ENCODE data around the gene STARD6. TPM values are rescaled to one million over a fixed set of nuclear protein-coding genes. Genes with fewer than 3 reads are reported as not detected.

STARD6 gene
- total and polyA plus RNA-seq, 2 experiments from 2014 or later, result not detected

DNA sequence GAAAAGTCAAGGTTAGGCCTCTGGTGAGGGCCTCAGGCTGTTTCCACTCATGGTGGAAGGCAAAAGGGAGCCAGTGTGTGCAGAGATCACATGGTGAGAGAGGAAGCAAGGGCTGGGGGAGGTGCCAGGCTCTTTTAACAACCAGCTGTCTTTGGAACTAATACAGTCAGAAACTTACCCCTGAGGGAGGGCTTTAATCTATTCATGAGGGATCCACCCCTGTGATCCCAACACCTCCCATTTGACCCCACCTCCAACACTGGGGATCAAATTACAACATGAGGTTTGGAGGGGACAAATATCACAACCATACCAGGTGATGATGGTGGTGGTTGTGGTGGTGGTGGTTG lies 77.5 kb downstream of the STARD6 start:
- H3K4me2 ChIP-seq, result no peak overlapping the region
- H3K4me3 ChIP-seq, result no peak overlapping the region
- peak overlapping the region; percentile 56 for H3K27ac Mint-ChIP-seq
- peaks cover 22% of the 10 kb centered on the region; the same call in 1 of the 2 replicates for H3K36me3 ChIP-seq (ENCODE audit: insufficient read depth)
- DNase-seq (ENCODE audit: low spot score), result peak; percentile 61
- H4K20me1 ChIP-seq (replicated peaks; ENCODE audit: insufficient read depth), result no peaks in the 10 kb centered on the region; the same call in 1 of the 2 replicates
- no peaks in the 10 kb centered on the region for H3K9me3 Mint-ChIP-seq
- H2AFZ ChIP-seq, result no peak overlapping the region
- H3F3A ChIP-seq (replicated peaks; ENCODE audit: low read depth), result no peaks in the 10 kb centered on the region
- TF ChIP-seq ZNF331 (CRISPR knock-in tag; IDR thresholded peaks at IDR 0.05; ENCODE audit: low read depth) (no peak), ZNF114 (CRISPR knock-in tag; IDR thresholded peaks at IDR 0.05) (no peak), CREB1 (CRISPR knock-in tag; IDR thresholded peaks at IDR 0.05; ENCODE audit: low read depth) (no peak), EZH2phosphoT487 (IDR thresholded peaks at IDR 0.05; ENCODE audit: unreplicated experiment) (no peak), EZH2 (IDR thresholded peaks at IDR 0.05; ENCODE audit: low read depth, unreplicated experiment) (no peak), STAT1 (IDR thresholded peaks at IDR 0.05; ENCODE audit: unreplicated experiment) (no peak)
- TF ChIP-seq, protein P1, sequence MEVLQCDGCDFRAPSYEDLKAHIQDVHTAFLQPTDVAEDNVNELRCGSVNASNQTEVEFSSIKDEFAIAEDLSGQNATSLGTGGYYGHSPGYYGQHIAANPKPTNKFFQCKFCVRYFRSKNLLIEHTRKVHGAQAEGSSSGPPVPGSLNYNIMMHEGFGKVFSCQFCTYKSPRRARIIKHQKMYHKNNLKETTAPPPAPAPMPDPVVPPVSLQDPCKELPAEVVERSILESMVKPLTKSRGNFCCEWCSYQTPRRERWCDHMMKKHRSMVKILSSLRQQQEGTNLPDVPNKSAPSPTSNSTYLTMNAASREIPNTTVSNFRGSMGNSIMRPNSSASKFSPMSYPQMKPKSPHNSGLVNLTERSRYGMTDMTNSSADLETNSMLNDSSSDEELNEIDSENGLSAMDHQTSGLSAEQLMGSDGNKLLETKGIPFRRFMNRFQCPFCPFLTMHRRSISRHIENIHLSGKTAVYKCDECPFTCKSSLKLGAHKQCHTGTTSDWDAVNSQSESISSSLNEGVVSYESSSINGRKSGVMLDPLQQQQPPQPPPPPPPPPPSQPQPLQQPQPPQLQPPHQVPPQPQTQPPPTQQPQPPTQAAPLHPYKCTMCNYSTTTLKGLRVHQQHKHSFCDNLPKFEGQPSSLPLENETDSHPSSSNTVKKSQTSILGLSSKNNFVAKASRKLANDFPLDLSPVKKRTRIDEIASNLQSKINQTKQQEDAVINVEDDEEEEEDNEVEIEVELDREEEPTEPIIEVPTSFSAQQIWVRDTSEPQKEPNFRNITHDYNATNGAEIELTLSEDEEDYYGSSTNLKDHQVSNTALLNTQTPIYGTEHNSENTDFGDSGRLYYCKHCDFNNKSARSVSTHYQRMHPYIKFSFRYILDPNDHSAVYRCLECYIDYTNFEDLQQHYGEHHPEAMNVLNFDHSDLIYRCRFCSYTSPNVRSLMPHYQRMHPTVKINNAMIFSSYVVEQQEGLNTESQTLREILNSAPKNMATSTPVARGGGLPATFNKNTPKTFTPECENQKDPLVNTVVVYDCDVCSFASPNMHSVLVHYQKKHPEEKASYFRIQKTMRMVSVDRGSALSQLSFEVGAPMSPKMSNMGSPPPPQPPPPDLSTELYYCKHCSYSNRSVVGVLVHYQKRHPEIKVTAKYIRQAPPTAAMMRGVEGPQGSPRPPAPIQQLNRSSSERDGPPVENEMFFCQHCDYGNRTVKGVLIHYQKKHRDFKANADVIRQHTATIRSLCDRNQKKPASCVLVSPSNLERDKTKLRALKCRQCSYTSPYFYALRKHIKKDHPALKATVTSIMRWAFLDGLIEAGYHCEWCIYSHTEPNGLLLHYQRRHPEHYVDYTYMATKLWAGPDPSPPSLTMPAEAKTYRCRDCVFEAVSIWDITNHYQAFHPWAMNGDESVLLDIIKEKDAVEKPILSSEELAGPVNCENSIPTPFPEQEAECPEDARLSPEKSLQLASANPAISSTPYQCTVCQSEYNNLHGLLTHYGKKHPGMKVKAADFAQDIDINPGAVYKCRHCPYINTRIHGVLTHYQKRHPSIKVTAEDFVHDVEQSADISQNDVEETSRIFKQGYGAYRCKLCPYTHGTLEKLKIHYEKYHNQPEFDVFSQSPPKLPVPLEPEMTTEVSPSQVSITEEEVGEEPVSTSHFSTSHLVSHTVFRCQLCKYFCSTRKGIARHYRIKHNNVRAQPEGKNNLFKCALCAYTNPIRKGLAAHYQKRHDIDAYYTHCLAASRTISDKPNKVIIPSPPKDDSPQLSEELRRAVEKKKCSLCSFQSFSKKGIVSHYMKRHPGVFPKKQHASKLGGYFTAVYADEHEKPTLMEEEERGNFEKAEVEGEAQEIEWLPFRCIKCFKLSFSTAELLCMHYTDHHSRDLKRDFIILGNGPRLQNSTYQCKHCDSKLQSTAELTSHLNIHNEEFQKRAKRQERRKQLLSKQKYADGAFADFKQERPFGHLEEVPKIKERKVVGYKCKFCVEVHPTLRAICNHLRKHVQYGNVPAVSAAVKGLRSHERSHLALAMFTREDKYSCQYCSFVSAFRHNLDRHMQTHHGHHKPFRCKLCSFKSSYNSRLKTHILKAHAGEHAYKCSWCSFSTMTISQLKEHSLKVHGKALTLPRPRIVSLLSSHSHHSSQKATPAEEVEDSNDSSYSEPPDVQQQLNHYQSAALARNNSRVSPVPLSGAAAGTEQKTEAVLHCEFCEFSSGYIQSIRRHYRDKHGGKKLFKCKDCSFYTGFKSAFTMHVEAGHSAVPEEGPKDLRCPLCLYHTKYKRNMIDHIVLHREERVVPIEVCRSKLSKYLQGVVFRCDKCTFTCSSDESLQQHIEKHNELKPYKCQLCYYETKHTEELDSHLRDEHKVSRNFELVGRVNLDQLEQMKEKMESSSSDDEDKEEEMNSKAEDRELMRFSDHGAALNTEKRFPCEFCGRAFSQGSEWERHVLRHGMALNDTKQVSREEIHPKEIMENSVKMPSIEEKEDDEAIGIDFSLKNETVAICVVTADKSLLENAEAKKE (CRISPR knock-in tag; IDR thresholded peaks at IDR 0.05), result no peak
- TF ChIP-seq, protein P2, sequence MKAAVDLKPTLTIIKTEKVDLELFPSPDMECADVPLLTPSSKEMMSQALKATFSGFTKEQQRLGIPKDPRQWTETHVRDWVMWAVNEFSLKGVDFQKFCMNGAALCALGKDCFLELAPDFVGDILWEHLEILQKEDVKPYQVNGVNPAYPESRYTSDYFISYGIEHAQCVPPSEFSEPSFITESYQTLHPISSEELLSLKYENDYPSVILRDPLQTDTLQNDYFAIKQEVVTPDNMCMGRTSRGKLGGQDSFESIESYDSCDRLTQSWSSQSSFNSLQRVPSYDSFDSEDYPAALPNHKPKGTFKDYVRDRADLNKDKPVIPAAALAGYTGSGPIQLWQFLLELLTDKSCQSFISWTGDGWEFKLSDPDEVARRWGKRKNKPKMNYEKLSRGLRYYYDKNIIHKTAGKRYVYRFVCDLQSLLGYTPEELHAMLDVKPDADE (IDR thresholded peaks at IDR 0.05), result no peak
- TF ChIP-seq, protein P3, sequence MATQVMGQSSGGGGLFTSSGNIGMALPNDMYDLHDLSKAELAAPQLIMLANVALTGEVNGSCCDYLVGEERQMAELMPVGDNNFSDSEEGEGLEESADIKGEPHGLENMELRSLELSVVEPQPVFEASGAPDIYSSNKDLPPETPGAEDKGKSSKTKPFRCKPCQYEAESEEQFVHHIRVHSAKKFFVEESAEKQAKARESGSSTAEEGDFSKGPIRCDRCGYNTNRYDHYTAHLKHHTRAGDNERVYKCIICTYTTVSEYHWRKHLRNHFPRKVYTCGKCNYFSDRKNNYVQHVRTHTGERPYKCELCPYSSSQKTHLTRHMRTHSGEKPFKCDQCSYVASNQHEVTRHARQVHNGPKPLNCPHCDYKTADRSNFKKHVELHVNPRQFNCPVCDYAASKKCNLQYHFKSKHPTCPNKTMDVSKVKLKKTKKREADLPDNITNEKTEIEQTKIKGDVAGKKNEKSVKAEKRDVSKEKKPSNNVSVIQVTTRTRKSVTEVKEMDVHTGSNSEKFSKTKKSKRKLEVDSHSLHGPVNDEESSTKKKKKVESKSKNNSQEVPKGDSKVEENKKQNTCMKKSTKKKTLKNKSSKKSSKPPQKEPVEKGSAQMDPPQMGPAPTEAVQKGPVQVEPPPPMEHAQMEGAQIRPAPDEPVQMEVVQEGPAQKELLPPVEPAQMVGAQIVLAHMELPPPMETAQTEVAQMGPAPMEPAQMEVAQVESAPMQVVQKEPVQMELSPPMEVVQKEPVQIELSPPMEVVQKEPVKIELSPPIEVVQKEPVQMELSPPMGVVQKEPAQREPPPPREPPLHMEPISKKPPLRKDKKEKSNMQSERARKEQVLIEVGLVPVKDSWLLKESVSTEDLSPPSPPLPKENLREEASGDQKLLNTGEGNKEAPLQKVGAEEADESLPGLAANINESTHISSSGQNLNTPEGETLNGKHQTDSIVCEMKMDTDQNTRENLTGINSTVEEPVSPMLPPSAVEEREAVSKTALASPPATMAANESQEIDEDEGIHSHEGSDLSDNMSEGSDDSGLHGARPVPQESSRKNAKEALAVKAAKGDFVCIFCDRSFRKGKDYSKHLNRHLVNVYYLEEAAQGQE (IDR thresholded peaks at IDR 0.05; ENCODE audit: unreplicated experiment), result no peak
- ATAC-seq, result peak; percentile 99
- H3K9me2 ChIP-seq (ENCODE audit: insufficient read depth), result no peaks in the 10 kb centered on the region
- H3K4me1 Mint-ChIP-seq, result peaks cover 10% of the 10 kb centered on the region
- no peaks in the 10 kb centered on the region for H3K27me3 ChIP-seq (ENCODE audit: insufficient read depth)
- peaks cover 6% of the 10 kb centered on the region; the same call in 1 of the 2 replicates for H3K4me1 ChIP-seq (ENCODE audit: insufficient read depth)
- peaks cover 45% of the 10 kb centered on the region for H3K36me3 Mint-ChIP-seq (ENCODE audit: low read depth)
- H3K27ac ChIP-seq (ENCODE audit: low read depth), result peak overlapping the region; percentile 34; the same call in 1 of the 2 replicates
- no peaks in the 10 kb centered on the region for H3K27me3 Mint-ChIP-seq (ENCODE audit: insufficient read depth, low read depth, poor library complexity)
- no peak overlapping the region for H3K4me3 Mint-ChIP-seq
- H3K79me2 ChIP-seq (replicated peaks; ENCODE audit: insufficient read depth), result no peaks in the 10 kb centered on the region

All from GM23338 (cell line).